ENCODE results near the gene XYLT1. TPM values are rescaled to one million over a fixed set of nuclear protein-coding genes. Genes with fewer than 3 reads are reported as not detected.

XYLT1 gene
- polyA plus RNA-seq, 1 of the 3 experiments (the other 2 are of a cell fraction) = 17.6 TPM

- H3K9me2 ChIP-seq = no peaks in the 10 kb centered on the region
- ChIA-PET POLR2A (no interaction called here), CTCF (no interaction called here)
- H2AFZ ChIP-seq (ENCODE audit: low read depth) = no peak overlapping the region
- 78% methylated on average over 10 of the region's 10 CpGs for WGBS (ENCODE audit: low lambda C conversion rate)
- no peak for DNase-seq
- TF ChIP-seq USF1 (IDR thresholded peaks at IDR 0.05; ENCODE audit: borderline replicate concordance, low read depth) (no peak), TAF1 (IDR thresholded peaks at IDR 0.05; ENCODE audit: borderline replicate concordance, low read depth, low read length) (no peak), RAD21 (IDR thresholded peaks at IDR 0.05; ENCODE audit: low read length) (no peak), TEAD4 (IDR thresholded peaks at IDR 0.05; ENCODE audit: borderline replicate concordance, insufficient read depth) (no peak), TCF12 (IDR thresholded peaks at IDR 0.05) (no peak), FOXJ3 (CRISPR knock-in tag; IDR thresholded peaks at IDR 0.05) (no peak), MAX (IDR thresholded peaks at IDR 0.05; ENCODE audit: low read depth) (no peak), ELF1 (IDR thresholded peaks at IDR 0.05) (no peak), CHD2 (IDR thresholded peaks at IDR 0.05; ENCODE audit: low read length, partially characterized antibody) (no peak), MEF2A (IDR thresholded peaks at IDR 0.05; ENCODE audit: borderline replicate concordance, low read depth) (no peak), SIN3A (IDR thresholded peaks at IDR 0.05; ENCODE audit: borderline replicate concordance, low read depth, low read length) (no peak), SMC3 (IDR thresholded peaks at IDR 0.05; ENCODE audit: low read depth, low read length) (no peak), NFIC (IDR thresholded peaks at IDR 0.05; ENCODE audit: borderline replicate concordance) (no peak), RFX5 (IDR thresholded peaks at IDR 0.05; ENCODE audit: low read length) (no peak), MXI1 (IDR thresholded peaks at IDR 0.05; ENCODE audit: low read depth, low read length) (no peak), RCOR1 (IDR thresholded peaks at IDR 0.05; ENCODE audit: low read length) (no peak), EZH2phosphoT487 (IDR thresholded peaks at IDR 0.05; ENCODE audit: borderline replicate concordance, low read depth) (no peak)
- TF ChIP-seq, protein P1, sequence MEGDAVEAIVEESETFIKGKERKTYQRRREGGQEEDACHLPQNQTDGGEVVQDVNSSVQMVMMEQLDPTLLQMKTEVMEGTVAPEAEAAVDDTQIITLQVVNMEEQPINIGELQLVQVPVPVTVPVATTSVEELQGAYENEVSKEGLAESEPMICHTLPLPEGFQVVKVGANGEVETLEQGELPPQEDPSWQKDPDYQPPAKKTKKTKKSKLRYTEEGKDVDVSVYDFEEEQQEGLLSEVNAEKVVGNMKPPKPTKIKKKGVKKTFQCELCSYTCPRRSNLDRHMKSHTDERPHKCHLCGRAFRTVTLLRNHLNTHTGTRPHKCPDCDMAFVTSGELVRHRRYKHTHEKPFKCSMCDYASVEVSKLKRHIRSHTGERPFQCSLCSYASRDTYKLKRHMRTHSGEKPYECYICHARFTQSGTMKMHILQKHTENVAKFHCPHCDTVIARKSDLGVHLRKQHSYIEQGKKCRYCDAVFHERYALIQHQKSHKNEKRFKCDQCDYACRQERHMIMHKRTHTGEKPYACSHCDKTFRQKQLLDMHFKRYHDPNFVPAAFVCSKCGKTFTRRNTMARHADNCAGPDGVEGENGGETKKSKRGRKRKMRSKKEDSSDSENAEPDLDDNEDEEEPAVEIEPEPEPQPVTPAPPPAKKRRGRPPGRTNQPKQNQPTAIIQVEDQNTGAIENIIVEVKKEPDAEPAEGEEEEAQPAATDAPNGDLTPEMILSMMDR (IDR thresholded peaks at IDR 0.05) = no peak
- TF ChIP-seq, protein P2, sequence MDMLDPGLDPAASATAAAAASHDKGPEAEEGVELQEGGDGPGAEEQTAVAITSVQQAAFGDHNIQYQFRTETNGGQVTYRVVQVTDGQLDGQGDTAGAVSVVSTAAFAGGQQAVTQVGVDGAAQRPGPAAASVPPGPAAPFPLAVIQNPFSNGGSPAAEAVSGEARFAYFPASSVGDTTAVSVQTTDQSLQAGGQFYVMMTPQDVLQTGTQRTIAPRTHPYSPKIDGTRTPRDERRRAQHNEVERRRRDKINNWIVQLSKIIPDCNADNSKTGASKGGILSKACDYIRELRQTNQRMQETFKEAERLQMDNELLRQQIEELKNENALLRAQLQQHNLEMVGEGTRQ (IDR thresholded peaks at IDR 0.05; ENCODE audit: borderline replicate concordance, low read depth, low read length) = no peak
- TF ChIP-seq, protein P3, sequence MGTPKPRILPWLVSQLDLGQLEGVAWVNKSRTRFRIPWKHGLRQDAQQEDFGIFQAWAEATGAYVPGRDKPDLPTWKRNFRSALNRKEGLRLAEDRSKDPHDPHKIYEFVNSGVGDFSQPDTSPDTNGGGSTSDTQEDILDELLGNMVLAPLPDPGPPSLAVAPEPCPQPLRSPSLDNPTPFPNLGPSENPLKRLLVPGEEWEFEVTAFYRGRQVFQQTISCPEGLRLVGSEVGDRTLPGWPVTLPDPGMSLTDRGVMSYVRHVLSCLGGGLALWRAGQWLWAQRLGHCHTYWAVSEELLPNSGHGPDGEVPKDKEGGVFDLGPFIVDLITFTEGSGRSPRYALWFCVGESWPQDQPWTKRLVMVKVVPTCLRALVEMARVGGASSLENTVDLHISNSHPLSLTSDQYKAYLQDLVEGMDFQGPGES (IDR thresholded peaks at IDR 0.05; ENCODE audit: low read depth, low read length) = no peak
- no peaks in the 10 kb centered on the region for H3K9me3 ChIP-seq
- H3K9ac ChIP-seq = no peak overlapping the region
- H3K36me3 ChIP-seq (replicated peaks in 1 of 2; ENCODE audit: control insufficient read depth in 1 of 2, insufficient read depth in 2 of 2, low read length in 1 of 2) = peaks cover 0 to 59% of the 10 kb centered on the region in 2 experiments
- H4K20me1 ChIP-seq (ENCODE audit: insufficient read depth) = peaks cover 93% of the 10 kb centered on the region
- no peaks in the 10 kb centered on the region for H3K27me3 ChIP-seq (ENCODE audit: insufficient read depth)
- H3K4me1 ChIP-seq (ENCODE audit: control insufficient read depth in 1 of 2, insufficient read depth in 2 of 2, low read depth in 1 of 2, low read length in 1 of 2) = peaks cover 0 to 16% of the 10 kb centered on the region in 2 experiments; a peak in 1 of 4 replicates
- no peak overlapping the region for H3K4me3 ChIP-seq (ENCODE audit: low read depth in 2 of 2, low read length in 1 of 2)
- peaks cover 94% of the 10 kb centered on the region for H3K79me2 ChIP-seq (ENCODE audit: insufficient read depth)
- peaks cover 36% of the 10 kb centered on the region for H3F3A ChIP-seq (replicated peaks; ENCODE audit: insufficient read depth)
- no peak overlapping the region for H3K27ac ChIP-seq (ENCODE audit: low read depth in 2 of 2, low read length in 1 of 2)
- H3K4me2 ChIP-seq = no peak overlapping the region
Measured at GRCh38 chr16:17235147-17235815, 235.5 kb downstream of the XYLT1 start.

All from SK-N-SH (cell line).